Melanocyte of skin (primary cell): ENCODE results near the gene TRIM31. TPM values are rescaled to one million over a fixed set of nuclear protein-coding genes. Genes with fewer than 3 reads are reported as not detected.

Experiments
- small RNA-seq, 2 donors: library from RNA; depleted of rRNA; stranded (forward); fragments of <200 nt; gene quantifications; one replicate each; pipeline ENCODE3, GENCODE V24; 2012
- total RNA-seq, 2 donors: library from RNA; depleted of rRNA; stranded (reverse); fragments of >200 nt; gene quantifications; 2 replicates each; pipeline ENCODE4 v1.2.3, GENCODE V29; 2012

TRIM31 gene
- total RNA-seq: not detected

GRCh38 chr6:30113003-30113759 lies at the start of gene TRIM31:
TRIM31 (minus strand) TSS chr6:30113090; CDS start chr6:30112805, 285 bp downstream.

GRCh38 chr6:30160785-30161531 lies 48.1 kb upstream of the TRIM31 start, which contains the start of gene TRIM10:
TRIM10 (minus strand) TSS chr6:30161211; CDS start chr6:30160858, 353 bp downstream.

GRCh38 chr6:30135757-30136156 lies 22.9 kb upstream of the TRIM31 start, which contains the start of gene TRIM40:
TRIM40 (plus strand) TSS chr6:30136140; CDS start chr6:30137037, 897 bp downstream.

GRCh38 chr6:30075094-30075789 lies 37.6 kb downstream of the TRIM31 start, which contains the start of gene RNF39:
RNF39 (minus strand) TSS chr6:30075769; CDS start chr6:30075585, 184 bp downstream.

GRCh38 chr6:30066577-30067459 lies 46.1 kb downstream of the TRIM31 start, which contains the start of gene PPP1R11:
PPP1R11 (plus strand) TSS chr6:30067198; CDS start chr6:30067411, 213 bp downstream.

GRCh38 chr6:30061092-30061857 lies 51.6 kb downstream of the TRIM31 start, which contains the start of gene POLR1H:
POLR1H (plus strand) TSS chr6:30061265; CDS start chr6:30061525, 260 bp downstream.

Small RNAs within 50 kb of the gene (small RNA-seq; reads per million reads assigned to genes)
- gene RF00554 (0 reads per million in 2 donors), gene RF02219 (0 reads per million in 2 donors), gene RF02220 (0 reads per million in 2 donors)

Other genes starting within 250 kb of the TRIM31 start
- gene HLA-A, start 170.6 kb downstream of the TRIM31 start, total RNA-seq: 1,000 to 10,000 TPM in 1 of 2 donors, 100 to 1,000 TPM in 1; 555 to 1,080 TPM
- 10 to 100 TPM; 16.9 to 28.6 TPM for gene POLR1H, start 51.8 kb downstream of the TRIM31 start, total RNA-seq
- gene PPP1R11, start 45.9 kb downstream of the TRIM31 start, total RNA-seq: 10 to 100 TPM; 29.6 to 35.0 TPM
- gene RNF39, start 37.3 kb downstream of the TRIM31 start, total RNA-seq: not detected
- not detected for gene TRIM40, start 23.1 kb upstream of the TRIM31 start, total RNA-seq
- not detected for gene TRIM10, start 48.1 kb upstream of the TRIM31 start, total RNA-seq
- gene TRIM15, start 50.5 kb upstream of the TRIM31 start, total RNA-seq: not detected
- gene TRIM26, start 100.3 kb upstream of the TRIM31 start, total RNA-seq: 10 to 100 TPM; 33.7 to 35.6 TPM
- 1 to 10 TPM; 6.7 to 9.3 TPM for gene TRIM39, start 213.8 kb upstream of the TRIM31 start, total RNA-seq
- 10 to 100 TPM; 24.8 to 38.0 TPM for gene RPP21, start 232.1 kb upstream of the TRIM31 start, total RNA-seq